ENCODE measurements around the gene MARCHF9. TPM values are rescaled to one million over a fixed set of nuclear protein-coding genes. Genes with fewer than 3 reads are reported as not detected.
A peak's percentile ranks its signal among the peaks of the same experiment; 100 is the strongest.

Gene MARCHF9
- total RNA-seq, 2 donors from 2014 or later: 5.2 to 9.9 TPM

GRCh38 chr12:57762463-57762862 is 7.6 kb downstream of the MARCHF9 start:
- Histone ChIP-seq H3K4me3 (no peak overlapping the region), H3K27ac (no peak overlapping the region), H3K9me3 (no peaks in the 10 kb centered on the region), H3K36me3 (replicated peaks in 1 of 2; ENCODE audit: insufficient read depth in 1 of 2, low read depth in 2 of 2) (no peaks in the 10 kb centered on the region), H3K4me1 (peaks cover 32% of the 10 kb centered on the region), H3K27me3 (no peaks in the 10 kb centered on the region)
- ATAC-seq (no peak), DNase-seq (no peak)
- TF ChIP-seq POLR2A (IDR thresholded peaks at IDR 0.05): no peak
- TF ChIP-seq, protein P1, sequence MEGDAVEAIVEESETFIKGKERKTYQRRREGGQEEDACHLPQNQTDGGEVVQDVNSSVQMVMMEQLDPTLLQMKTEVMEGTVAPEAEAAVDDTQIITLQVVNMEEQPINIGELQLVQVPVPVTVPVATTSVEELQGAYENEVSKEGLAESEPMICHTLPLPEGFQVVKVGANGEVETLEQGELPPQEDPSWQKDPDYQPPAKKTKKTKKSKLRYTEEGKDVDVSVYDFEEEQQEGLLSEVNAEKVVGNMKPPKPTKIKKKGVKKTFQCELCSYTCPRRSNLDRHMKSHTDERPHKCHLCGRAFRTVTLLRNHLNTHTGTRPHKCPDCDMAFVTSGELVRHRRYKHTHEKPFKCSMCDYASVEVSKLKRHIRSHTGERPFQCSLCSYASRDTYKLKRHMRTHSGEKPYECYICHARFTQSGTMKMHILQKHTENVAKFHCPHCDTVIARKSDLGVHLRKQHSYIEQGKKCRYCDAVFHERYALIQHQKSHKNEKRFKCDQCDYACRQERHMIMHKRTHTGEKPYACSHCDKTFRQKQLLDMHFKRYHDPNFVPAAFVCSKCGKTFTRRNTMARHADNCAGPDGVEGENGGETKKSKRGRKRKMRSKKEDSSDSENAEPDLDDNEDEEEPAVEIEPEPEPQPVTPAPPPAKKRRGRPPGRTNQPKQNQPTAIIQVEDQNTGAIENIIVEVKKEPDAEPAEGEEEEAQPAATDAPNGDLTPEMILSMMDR (IDR thresholded peaks at IDR 0.05): no peak
- intact Hi-C loops (cut with DNase I): no loop called here
- 88 to 93% methylated on average over 2 of the region's 2 CpGs for WGBS, 2 donors

GRCh38 chr12:57763881-57764661 is 9.2 kb downstream of the MARCHF9 start:
- TF ChIP-seq POLR2A (IDR thresholded peaks at IDR 0.05): no peak
- TF ChIP-seq, protein P1 (IDR thresholded peaks at IDR 0.05): no peak
- intact Hi-C loops (cut with DNase I): no loop called here
- 65 to 68% methylated on average over 6 of the region's 6 CpGs for WGBS, 2 donors
- Histone ChIP-seq H3K27ac (peak overlapping the region; percentile 44 to 82 (median 64)), H3K27me3 (no peaks in the 10 kb centered on the region), H3K9me3 (no peaks in the 10 kb centered on the region), H3K36me3 (replicated peaks in 1 of 2; ENCODE audit: insufficient read depth in 1 of 2, low read depth in 2 of 2) (no peaks in the 10 kb centered on the region), H3K4me3 (no peak overlapping the region), H3K4me1 (peaks cover 32% of the 10 kb centered on the region)
- ATAC-seq (no peak), DNase-seq (no peak)

DNA sequence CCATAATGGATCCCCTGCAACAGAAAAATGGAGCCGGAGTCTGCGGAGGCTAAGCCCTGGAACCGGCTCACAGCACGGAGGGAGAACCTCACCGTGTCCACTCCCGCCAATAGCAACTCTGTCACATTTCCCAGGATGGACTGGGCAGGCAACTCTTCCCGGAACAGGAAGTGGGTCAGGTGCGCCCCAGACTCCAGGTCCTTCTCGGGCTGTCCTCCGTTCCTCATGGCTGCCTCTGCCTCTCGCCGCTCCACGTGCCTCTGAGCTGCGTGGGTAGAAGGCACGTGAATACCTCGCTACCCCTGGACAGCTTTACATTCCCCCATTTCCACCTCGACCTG is 9.7 kb downstream of the MARCHF9 start:
- 2 to 8% methylated on average over 12 to 17 of the region's 17 CpGs for WGBS, 2 donors
- Histone ChIP-seq H3K9me3 (no peaks in the 10 kb centered on the region), H3K4me1 (peaks cover 32% of the 10 kb centered on the region), H3K36me3 (replicated peaks in 1 of 2; ENCODE audit: insufficient read depth in 1 of 2, low read depth in 2 of 2) (no peaks in the 10 kb centered on the region), H3K27me3 (no peaks in the 10 kb centered on the region), H3K27ac (peak overlapping the region; percentile 44 to 82 (median 64)), H3K4me3 (peak overlapping the region in 1 of 2 donors; percentile 16)
- TF ChIP-seq, protein P1 (IDR thresholded peaks at IDR 0.05): no peak
- peak; percentile 56 to 89 (median 85) for TF ChIP-seq POLR2A (IDR thresholded peaks at IDR 0.05)
- ATAC-seq: peak; percentile 87
- peak; percentile 80 to 84 (median 82) for DNase-seq
- intact Hi-C loops (cut with DNase I): no loop called here

GRCh38 chr12:57765003-57765697 is 10.2 kb downstream of the MARCHF9 start:
- TF ChIP-seq, protein P1 (IDR thresholded peaks at IDR 0.05): peak in 4 of 7 experiments; percentile 5 to 16 (median 14)
- peak; percentile 7 to 28 (median 18) for TF ChIP-seq POLR2A (IDR thresholded peaks at IDR 0.05)

More at GRCh38 chr12:57765003-57765697, 10.2 kb downstream of the MARCHF9 start:
- DNase-seq (peak; percentile 42 to 54 (median 48)), ATAC-seq (peak; percentile 51)
- H3K36me3 ChIP-seq (replicated peaks in 1 of 2; ENCODE audit: insufficient read depth in 1 of 2, low read depth in 2 of 2): peaks cover 0 to 3% of the 10 kb centered on the region in 2 donors
- H3K4me1 ChIP-seq: peaks cover 32% of the 10 kb centered on the region
- H3K27me3 ChIP-seq: no peaks in the 10 kb centered on the region
- no peaks in the 10 kb centered on the region for H3K9me3 ChIP-seq
- H3K27ac ChIP-seq: peak overlapping the region; percentile 44 to 82 (median 64)
- intact Hi-C loops (cut with DNase I): no loop called here
- 0 to 3% methylated on average over 12 to 54 of the region's 60 CpGs for WGBS, 2 donors
- peak overlapping the region; percentile 16 to 19 for H3K4me3 ChIP-seq
